Caco-2 (cell line): Measurements from ENCODE around the gene FCMR. TPM values are rescaled to one million over a fixed set of nuclear protein-coding genes. Genes with fewer than 3 reads are reported as not detected.

ENCODE experiments used
- BruUV-seq: library from RNA; stranded (reverse); fragments of 400-500 nt; replicated peaks from 2 replicates; lab custom pipeline; 2021; lab: Mats Ljungman, UMichigan
- CTCF ChIA-PET: fragments of 300-600 bp; sonication (Branson Sonifier 250); formaldehyde crosslinking; loops from one replicate; lab custom pipeline; 2022; ENCODE audit warnings: antibody characterized with exemption; lab: Charles Lee
- POLR2A ChIA-PET: fragments of 300-600 bp; sonication (Branson Sonifier 250); formaldehyde crosslinking; loops from one replicate; lab custom pipeline; 2022; ENCODE audit warnings: antibody characterized with exemption; lab: Charles Lee
- DNase-seq, 2 experiments: peaks; one replicate each; pipeline versions ENCODE4 v3.0.0 to v3.0.0-alpha.2; 2020 to 2022
- H3K27me3 ChIP-seq: replicated peaks from 2 replicates; pipeline ENCODE4 v1.6.0; 2011; ENCODE audit warnings: low read length; ENCODE audit not compliant: control insufficient read depth, insufficient read depth
- H3K36me3 ChIP-seq: 2 replicates; pipeline ENCODE4 v1.5.1; 2011; ENCODE audit warnings: low read length; ENCODE audit not compliant: control insufficient read depth, insufficient read depth
- H3K4me1 ChIP-seq: fragments of 250-450 bp; sonication (Bioruptor Pico); 2 replicates; pipeline ENCODE4 v1.5.1; 2020; ENCODE audit warnings: mild to moderate bottlenecking
- H3K4me3 ChIP-seq: 2 replicates; pipeline ENCODE4 v1.5.1; 2011; ENCODE audit warnings: low read depth, mild to moderate bottlenecking, control low read depth, low read length
- H3K9me3 ChIP-seq: fragments of 250-450 bp; sonication (Bioruptor Pico); 2 replicates; pipeline ENCODE4 v1.5.1; 2020; ENCODE audit warnings: mild to moderate bottlenecking, moderate library complexity
- H3K27ac Mint-ChIP-seq: one replicate; pipeline ENCODE4 v1.8.0; 2022; ENCODE audit warnings: mixed read lengths; ENCODE audit not compliant: unreplicated experiment
- H3K27me3 Mint-ChIP-seq: one replicate; pipeline ENCODE4 v1.8.0; 2022; ENCODE audit warnings: mixed read lengths; ENCODE audit not compliant: insufficient read depth, unreplicated experiment
- H3K36me3 Mint-ChIP-seq: one replicate; pipeline ENCODE4 v1.8.0; 2022; ENCODE audit warnings: mild to moderate bottlenecking, mixed read lengths; ENCODE audit not compliant: insufficient read depth, unreplicated experiment
- H3K4me1 Mint-ChIP-seq: one replicate; pipeline ENCODE4 v1.8.0; 2022; ENCODE audit warnings: low read depth, mixed read lengths; ENCODE audit not compliant: unreplicated experiment
- H3K4me3 Mint-ChIP-seq: one replicate; pipeline ENCODE4 v1.8.0; 2022; ENCODE audit warnings: mild to moderate bottlenecking, moderate library complexity, mixed read lengths; ENCODE audit not compliant: unreplicated experiment
- H3K9me3 Mint-ChIP-seq: one replicate; pipeline ENCODE4 v1.8.0; 2022; ENCODE audit warnings: mixed read lengths; ENCODE audit not compliant: unreplicated experiment
- intact Hi-C: fragments of 100-400 bp; cut with micrococcal nuclease; formaldehyde crosslinking; loops from one replicate; pipeline ENCODE4 v1.10.0; 2022; ENCODE audit not compliant: unreplicated experiment
- total RNA-seq: library from RNA; stranded (reverse); gene quantifications from 2 replicates; pipeline ENCODE4 v1.2.3, GENCODE V29; 2022
- TF ChIP-seq, protein P1 (sequence below), 2 experiments: fragments of 200-600 bp in 1 of 2; IDR thresholded peaks; 1 replicate in 1 of 2; 2 replicates in 1 of 2; pipeline versions ENCODE4 v1.5.1 to v1.8.0; 2011 to 2022; ENCODE audit warnings: antibody characterized with exemption in 1 of 2, control low read depth in 1 of 2, inconsistent platforms in 1 of 2, low read depth in 1 of 2, low read length in 1 of 2, mild to moderate bottlenecking in 1 of 2, moderate library complexity in 1 of 2; ENCODE audit not compliant: insufficient read depth in 1 of 2, severe bottlenecking in 1 of 2, unreplicated experiment in 1 of 2

FCMR gene
- total RNA-seq, 1 experiment from 2014 or later: not detected

DNA sequence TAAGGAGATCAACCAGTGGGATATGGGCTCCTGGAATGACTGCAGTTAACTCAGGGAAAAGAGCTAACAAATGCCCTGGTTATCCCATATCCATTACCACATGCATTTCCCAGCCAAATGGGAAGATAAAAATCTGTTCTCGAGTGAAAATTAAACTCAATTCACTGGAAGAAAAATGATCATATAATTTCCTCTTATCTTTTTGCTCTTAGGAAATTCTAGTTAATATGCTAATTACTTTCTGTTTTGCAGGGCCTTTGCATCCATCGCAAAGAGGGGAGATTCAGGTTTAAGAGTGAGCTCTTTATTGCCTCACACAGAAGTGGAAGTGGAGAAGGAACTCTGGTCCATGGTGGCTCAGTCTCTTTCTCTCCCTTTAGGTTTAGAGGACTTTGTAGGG lies 28.4 kb downstream of the FCMR start:
- Mint-ChIP-seq H3K27me3 (peaks cover 5% of the 10 kb centered on the region), H3K4me1 (peaks cover 7% of the 10 kb centered on the region), H3K36me3 (no peaks in the 10 kb centered on the region), H3K4me3 (no peak overlapping the region), H3K9me3 (no peaks in the 10 kb centered on the region), H3K27ac (no peak overlapping the region)
- no TSS peak for BruUV-seq
- POLR2A ChIA-PET: interaction anchor here (0.5 kb wide), 1 partner anchor 15 kb away, joined by 3 read pairs; no protein-coding TSS in a partner anchor
- Histone ChIP-seq H3K4me3 (no peak overlapping the region), H3K36me3 (no peaks in the 10 kb centered on the region), H3K27me3 (no peaks in the 10 kb centered on the region), H3K4me1 (no peaks in the 10 kb centered on the region), H3K9me3 (no peaks in the 10 kb centered on the region)
- intact Hi-C loops: no loop called here
- no peak for DNase-seq
- TF ChIP-seq, protein P1, sequence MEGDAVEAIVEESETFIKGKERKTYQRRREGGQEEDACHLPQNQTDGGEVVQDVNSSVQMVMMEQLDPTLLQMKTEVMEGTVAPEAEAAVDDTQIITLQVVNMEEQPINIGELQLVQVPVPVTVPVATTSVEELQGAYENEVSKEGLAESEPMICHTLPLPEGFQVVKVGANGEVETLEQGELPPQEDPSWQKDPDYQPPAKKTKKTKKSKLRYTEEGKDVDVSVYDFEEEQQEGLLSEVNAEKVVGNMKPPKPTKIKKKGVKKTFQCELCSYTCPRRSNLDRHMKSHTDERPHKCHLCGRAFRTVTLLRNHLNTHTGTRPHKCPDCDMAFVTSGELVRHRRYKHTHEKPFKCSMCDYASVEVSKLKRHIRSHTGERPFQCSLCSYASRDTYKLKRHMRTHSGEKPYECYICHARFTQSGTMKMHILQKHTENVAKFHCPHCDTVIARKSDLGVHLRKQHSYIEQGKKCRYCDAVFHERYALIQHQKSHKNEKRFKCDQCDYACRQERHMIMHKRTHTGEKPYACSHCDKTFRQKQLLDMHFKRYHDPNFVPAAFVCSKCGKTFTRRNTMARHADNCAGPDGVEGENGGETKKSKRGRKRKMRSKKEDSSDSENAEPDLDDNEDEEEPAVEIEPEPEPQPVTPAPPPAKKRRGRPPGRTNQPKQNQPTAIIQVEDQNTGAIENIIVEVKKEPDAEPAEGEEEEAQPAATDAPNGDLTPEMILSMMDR (IDR thresholded peaks at IDR 0.05; ENCODE audit: insufficient read depth in 1 of 2, low read depth in 1 of 2, low read length in 1 of 2, severe bottlenecking in 1 of 2, unreplicated experiment in 1 of 2): no peak
- CTCF ChIA-PET: no interaction called here

DNA sequence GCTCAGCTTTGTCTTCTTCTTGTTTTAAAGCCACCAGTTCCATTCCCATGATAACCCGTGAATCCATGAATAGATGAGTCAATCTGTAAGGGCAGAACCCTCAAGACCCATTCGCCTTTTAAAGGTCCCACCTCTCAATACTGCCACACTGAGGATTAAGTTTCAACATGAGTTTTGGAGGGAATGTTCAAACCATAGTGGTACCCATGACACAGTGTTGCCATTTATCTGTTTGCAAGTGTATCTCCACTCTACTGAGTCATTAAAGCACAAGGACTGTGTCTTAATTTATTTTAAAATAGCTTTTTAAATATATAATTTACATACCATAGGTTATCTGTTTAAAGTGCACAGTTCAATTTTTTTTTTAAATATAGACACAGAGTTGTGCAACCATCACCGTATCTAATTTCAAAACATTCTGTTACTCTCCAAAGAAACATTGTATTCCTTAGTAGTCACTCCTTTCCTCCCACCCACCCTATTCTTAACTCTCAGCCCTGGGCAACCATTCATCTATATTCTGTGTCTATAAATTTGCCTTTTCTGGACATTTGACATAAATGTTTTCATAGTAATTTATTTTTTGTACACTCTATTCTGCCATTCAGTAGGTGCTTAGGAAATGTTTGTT lies 29.3 kb downstream of the FCMR start:
- no peaks in the 10 kb centered on the region for H3K4me1 ChIP-seq
- H3K27me3 ChIP-seq: no peaks in the 10 kb centered on the region
- H3K4me3 ChIP-seq: no peak overlapping the region
- CTCF ChIA-PET: no interaction called here
- no peak for DNase-seq
- TF ChIP-seq, protein P1 (IDR thresholded peaks at IDR 0.05; ENCODE audit: insufficient read depth in 1 of 2, low read depth in 1 of 2, low read length in 1 of 2, severe bottlenecking in 1 of 2, unreplicated experiment in 1 of 2): no peak
- POLR2A ChIA-PET: no interaction called here
- peaks cover 7% of the 10 kb centered on the region for H3K4me1 Mint-ChIP-seq
- peaks cover 8% of the 10 kb centered on the region for H3K27me3 Mint-ChIP-seq
- no peaks in the 10 kb centered on the region for H3K9me3 ChIP-seq
- no peaks in the 10 kb centered on the region for H3K36me3 Mint-ChIP-seq
- no peaks in the 10 kb centered on the region for H3K9me3 Mint-ChIP-seq
- H3K4me3 Mint-ChIP-seq: no peak overlapping the region
- intact Hi-C loops: no loop called here
- no TSS peak for BruUV-seq
- no peak overlapping the region for H3K27ac Mint-ChIP-seq
- H3K36me3 ChIP-seq: no peaks in the 10 kb centered on the region

- POLR2A ChIA-PET: no interaction called here
- no peaks in the 10 kb centered on the region for H3K27me3 ChIP-seq
- H3K4me1 Mint-ChIP-seq: peaks cover 7% of the 10 kb centered on the region
Observed at GRCh38 chr1:206891412-206891811, 30.3 kb downstream of the FCMR start.

More at GRCh38 chr1:206891412-206891811, 30.3 kb downstream of the FCMR start:
- TF ChIP-seq, protein P1 (IDR thresholded peaks at IDR 0.05; ENCODE audit: insufficient read depth in 1 of 2, low read depth in 1 of 2, low read length in 1 of 2, severe bottlenecking in 1 of 2, unreplicated experiment in 1 of 2): no peak
- BruUV-seq: no TSS peak
- DNase-seq: no peak
- H3K27ac Mint-ChIP-seq: no peak overlapping the region
- CTCF ChIA-PET: interaction anchor here (1.3 kb wide), 1 partner anchor 21 kb away, joined by 3 read pairs; no protein-coding TSS in a partner anchor
- Histone ChIP-seq H3K4me3 (no peak overlapping the region), H3K9me3 (no peaks in the 10 kb centered on the region), H3K4me1 (no peaks in the 10 kb centered on the region), H3K36me3 (no peaks in the 10 kb centered on the region)
- H3K27me3 Mint-ChIP-seq: peaks cover 8% of the 10 kb centered on the region
- no peak overlapping the region for H3K4me3 Mint-ChIP-seq
- H3K36me3 Mint-ChIP-seq: no peaks in the 10 kb centered on the region
- intact Hi-C loops: no loop called here
- no peaks in the 10 kb centered on the region for H3K9me3 Mint-ChIP-seq
